GM13976 (cell line): Measurements from ENCODE around the gene MINDY3.

ENCODE experiments used
- DNase-seq: peaks from one replicate; pipeline ENCODE4 v3.0.0; 2012; ENCODE audit warnings: low spot score
- CTCF ChIP-seq: IDR thresholded peaks from 2 replicates; pipeline ENCODE4 v1.5.1; 2012; ENCODE audit warnings: borderline replicate concordance, mild to moderate bottlenecking; ENCODE audit not compliant: insufficient read depth; ENCODE audit errors: extremely low read depth, missing control alignments, control extremely low read depth
- in situ Hi-C: fragments of 300-500 bp; cut with MboI; formaldehyde crosslinking; loops from one replicate; pipeline ENCODE4 v1.12.0; 2022; ENCODE audit warnings: low sequenced_read_pairs, mixed read lengths, inconsistent platforms; ENCODE audit not compliant: unreplicated experiment

MINDY3 gene

GRCh38 chr10:15859906-15860691, at the start of gene MINDY3:
Gene MINDY3 (minus strand): TSS chr10:15860507. CDS start chr10:15860299, 208 bp downstream.
- no peak for TF ChIP-seq CTCF
- in situ Hi-C loops = no loop called here
- peak; percentile 76 for DNase-seq

DNA sequence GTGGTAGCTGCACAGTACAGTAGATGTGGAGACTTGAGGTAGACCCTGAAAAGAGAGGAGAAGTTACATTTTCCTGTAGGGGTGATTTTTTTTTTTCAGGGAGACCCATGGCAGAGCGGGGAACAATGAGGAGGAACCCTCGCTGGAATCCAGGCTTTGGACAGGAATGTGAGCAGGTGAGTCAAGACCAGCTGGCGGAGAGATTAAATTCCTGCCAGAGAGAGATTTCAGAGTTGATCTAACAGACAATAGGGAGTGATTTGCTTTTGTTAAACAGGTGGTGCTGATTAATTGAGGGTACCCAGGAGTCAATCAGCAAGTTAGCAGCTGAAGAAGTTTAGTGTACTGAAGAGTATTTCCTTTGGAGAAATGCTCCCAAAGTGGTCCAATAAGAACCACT, 41.6 kb upstream of the MINDY3 start:
- no peak for TF ChIP-seq CTCF
- no peak for DNase-seq
- in situ Hi-C loops = no loop called here

- in situ Hi-C loops = loop anchor here (25.0 kb wide), 1 partner anchor 914 kb away; the partner anchor contains the start of gene RSU1
- DNase-seq = no peak
- TF ChIP-seq CTCF = no peak
Measured at GRCh38 chr10:15898046-15898445, 37.7 kb upstream of the MINDY3 start.

DNA sequence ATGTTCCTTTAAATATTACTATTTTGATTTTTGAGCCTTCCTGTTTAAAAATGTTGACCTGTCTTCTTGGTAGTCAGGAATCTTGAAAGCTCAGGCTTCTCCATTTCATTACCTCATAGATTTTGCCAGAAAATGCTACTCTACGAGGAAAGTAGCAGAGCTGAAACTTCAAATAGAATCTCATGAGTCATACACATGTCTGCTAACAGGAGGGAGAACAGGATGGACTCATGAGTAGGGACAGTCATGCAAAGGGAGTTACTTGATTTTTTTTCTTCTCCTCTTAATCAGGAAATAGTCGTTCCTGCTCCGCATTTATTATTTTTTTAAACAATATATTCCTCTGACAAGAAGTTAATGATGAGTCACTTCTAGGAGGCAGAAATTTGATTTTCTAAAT, 37.0 kb upstream of the MINDY3 start:
- no peak for DNase-seq
- no peak for TF ChIP-seq CTCF
- in situ Hi-C loops = loop anchor here (25.0 kb wide), 1 partner anchor 915 kb away; the partner anchor contains the start of gene RSU1

DNA sequence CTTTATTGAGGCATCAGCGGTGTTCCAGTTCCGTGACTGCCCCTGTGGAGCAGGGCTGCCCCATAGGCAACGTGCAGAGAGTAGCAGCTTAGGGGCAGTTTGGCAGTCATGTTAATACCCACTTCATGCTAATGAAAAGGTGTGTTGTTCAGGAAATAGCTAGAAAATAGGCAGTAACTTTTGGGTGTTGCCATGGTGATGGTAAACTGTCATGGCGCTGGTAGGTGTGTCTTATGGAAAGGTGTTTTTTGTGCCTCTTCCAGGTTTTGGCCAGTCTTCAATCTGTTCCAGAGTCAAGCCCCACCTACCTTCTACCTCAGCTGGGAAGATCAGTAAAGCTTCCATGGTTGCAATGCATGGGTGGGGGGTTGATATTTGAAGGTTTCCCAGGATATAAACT, 36.3 kb upstream of the MINDY3 start:
- in situ Hi-C loops = loop anchor here (25.0 kb wide), 1 partner anchor 916 kb away; the partner anchor contains the start of gene RSU1
- no peak for TF ChIP-seq CTCF
- no peak for DNase-seq

DNA sequence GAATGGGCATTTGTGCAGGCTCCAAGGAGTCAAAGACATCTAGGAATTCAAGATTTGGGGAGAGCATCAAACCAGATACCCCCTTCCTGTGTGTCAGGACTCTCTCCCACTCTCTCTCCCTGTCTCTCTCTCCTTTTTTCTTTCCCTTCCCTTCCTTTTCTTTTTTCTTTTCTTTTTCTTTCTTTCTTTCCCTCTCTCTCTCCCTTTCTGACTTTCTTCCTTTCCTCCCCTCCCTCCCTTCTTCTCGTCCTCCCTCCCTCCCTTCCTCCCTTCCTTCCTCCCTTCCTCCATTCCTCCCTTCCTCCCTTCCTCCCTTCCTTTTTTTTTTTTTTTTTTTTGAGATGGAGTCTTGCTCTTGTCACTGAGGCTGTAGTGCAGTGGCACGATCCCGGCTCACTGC, 24.1 kb upstream of the MINDY3 start:
- in situ Hi-C loops = loop anchor here (25.0 kb wide), 1 partner anchor 928 kb away; the partner anchor contains the start of gene RSU1
- DNase-seq = no peak
- TF ChIP-seq CTCF = no peak
